ENCODE data around the gene BBX. TPM values are rescaled to one million over a fixed set of nuclear protein-coding genes. Genes with fewer than 3 reads are reported as not detected.

The BBX gene
- polyA plus RNA-seq, 1 donor from 2014 or later, result 23.8 TPM

- no peak overlapping the region for H3K4me3 ChIP-seq (ENCODE audit: low read length)
- H4K20me1 ChIP-seq (ENCODE audit: insufficient read depth), result no peaks in the 10 kb centered on the region
- TF ChIP-seq SMC3 (conservative IDR thresholded peaks at IDR 0.05; ENCODE audit: poor library complexity), result no peak
- H3K9me3 ChIP-seq (ENCODE audit: low read length), result no peaks in the 10 kb centered on the region
- H3K4me2 ChIP-seq (ENCODE audit: low read length), result no peak overlapping the region
- no peak overlapping the region for H3K27ac ChIP-seq (ENCODE audit: low read length)
- H3K27me3 ChIP-seq (ENCODE audit: insufficient read depth, low read depth, low read length), result no peaks in the 10 kb centered on the region
- no peaks in the 10 kb centered on the region for H3K36me3 ChIP-seq (ENCODE audit: insufficient read depth, low read length)
- H2AFZ ChIP-seq (ENCODE audit: low read depth, low read length), result no peak overlapping the region
- H3K9me2 ChIP-seq (ENCODE audit: insufficient read depth, low read length), result no peaks in the 10 kb centered on the region
- no peaks in the 10 kb centered on the region for H3F3A ChIP-seq (ENCODE audit: insufficient read depth, low read length, poor library complexity, severe bottlenecking)
- H3K9ac ChIP-seq (ENCODE audit: low read length), result no peak overlapping the region
- no peaks in the 10 kb centered on the region for H3K79me2 ChIP-seq (replicated peaks; ENCODE audit: insufficient read depth, low read length)
These were observed 37.4 kb downstream of the BBX start for GRCh38 chr3:107560166-107560565.

DNA sequence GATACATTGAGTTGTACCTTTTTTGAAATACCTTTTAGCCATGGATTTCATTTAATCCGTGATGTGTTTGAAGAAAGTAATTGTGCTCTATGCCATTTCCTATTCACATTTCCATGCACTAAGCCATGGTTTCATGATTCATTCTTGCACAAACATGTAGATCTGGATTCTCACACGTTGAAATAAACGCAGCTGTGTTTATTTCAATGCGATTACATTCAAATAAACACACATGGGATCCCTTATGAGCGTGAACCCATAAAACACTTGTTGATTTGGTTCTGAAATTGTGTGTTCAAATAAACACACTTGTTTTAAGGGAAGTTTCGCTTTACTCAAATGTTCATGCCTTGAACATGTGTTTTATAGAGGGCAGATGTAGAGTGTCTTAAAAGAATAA, 39.2 kb downstream of the BBX start:
- H3K4me2 ChIP-seq (ENCODE audit: low read length), result no peak overlapping the region
- no peaks in the 10 kb centered on the region for H4K20me1 ChIP-seq (ENCODE audit: insufficient read depth)
- H3K4me3 ChIP-seq (ENCODE audit: low read length), result no peak overlapping the region
- H3K79me2 ChIP-seq (replicated peaks; ENCODE audit: insufficient read depth, low read length), result peaks cover 3% of the 10 kb centered on the region
- TF ChIP-seq EP300 (conservative IDR thresholded peaks at IDR 0.05; ENCODE audit: poor library complexity, severe bottlenecking) (no peak), CTCF (IDR thresholded peaks at IDR 0.05; ENCODE audit: poor library complexity, severe bottlenecking) (no peak), REST (IDR thresholded peaks at IDR 0.05; ENCODE audit: borderline replicate concordance) (no peak), RAD21 (conservative IDR thresholded peaks at IDR 0.05) (no peak), MXI1 (conservative IDR thresholded peaks at IDR 0.05; ENCODE audit: poor library complexity, severe bottlenecking) (no peak), EZH2 (IDR thresholded peaks at IDR 0.05; ENCODE audit: borderline replicate concordance, insufficient read depth, low read length, poor library complexity, severe bottlenecking) (no peak), SMC3 (conservative IDR thresholded peaks at IDR 0.05; ENCODE audit: poor library complexity) (no peak), TAF1 (IDR thresholded peaks at IDR 0.05; ENCODE audit: low read depth) (no peak), POLR2AphosphoS5 (IDR thresholded peaks at IDR 0.05) (no peak)
- H3K36me3 ChIP-seq (ENCODE audit: insufficient read depth, low read length), result no peaks in the 10 kb centered on the region
- H3K27me3 ChIP-seq (ENCODE audit: insufficient read depth, low read depth, low read length), result no peaks in the 10 kb centered on the region
- H3K9me2 ChIP-seq (ENCODE audit: insufficient read depth, low read length), result no peaks in the 10 kb centered on the region
- no peak overlapping the region for H3K9ac ChIP-seq (ENCODE audit: low read length)
- no peak overlapping the region for H2AFZ ChIP-seq (ENCODE audit: low read depth, low read length)
- no peaks in the 10 kb centered on the region for H3K9me3 ChIP-seq (ENCODE audit: low read length)
- no peaks in the 10 kb centered on the region for H3F3A ChIP-seq (ENCODE audit: insufficient read depth, low read length, poor library complexity, severe bottlenecking)
- no peak overlapping the region for H3K27ac ChIP-seq (ENCODE audit: low read length)

Measured in neural cell (in vitro differentiated cells).